Neural progenitor cell (in vitro differentiated cells): Measurements from ENCODE around the gene LHX4. TPM values are rescaled to one million over a fixed set of nuclear protein-coding genes. Genes with fewer than 3 reads are reported as not detected.

ENCODE experiments used
- DNase-seq: peaks from one replicate; pipeline ENCODE4 v3.0.0-alpha.2; 2016; ENCODE audit warnings: low spot score
- H2AFZ ChIP-seq: fragments of 200-600 bp; sonication (generic); replicated peaks from 2 replicates; pipeline ENCODE4 v1.6.1; 2016; ENCODE audit warnings: antibody characterized with exemption
- H3F3A ChIP-seq: fragments of 200-600 bp; sonication (generic); 2 replicates; pipeline ENCODE4 v1.6.1; 2016; ENCODE audit warnings: antibody characterized with exemption, low read depth
- H3K27ac ChIP-seq: fragments of 200-600 bp; sonication (generic); 2 replicates; pipeline ENCODE4 v1.5.1; 2016; ENCODE audit warnings: mild to moderate bottlenecking
- H3K27me3 ChIP-seq: fragments of 200-600 bp; sonication (generic); 2 replicates; pipeline ENCODE4 v1.6.1; 2016; ENCODE audit warnings: mild to moderate bottlenecking, moderate library complexity
- H3K36me3 ChIP-seq: fragments of 200-600 bp; sonication (generic); 2 replicates; pipeline ENCODE4 v1.5.1; 2016
- H3K4me1 ChIP-seq: fragments of 200-600 bp; sonication (generic); 2 replicates; pipeline ENCODE4 v1.6.1; 2016; ENCODE audit warnings: mixed run types
- H3K4me2 ChIP-seq: fragments of 200-600 bp; sonication (generic); 2 replicates; pipeline ENCODE4 v1.6.1; 2016
- H3K4me3 ChIP-seq: fragments of 200-600 bp; sonication (generic); 2 replicates; pipeline ENCODE4 v1.5.1; 2016
- H3K79me2 ChIP-seq: fragments of 200-600 bp; sonication (generic); 2 replicates; pipeline ENCODE4 v1.6.1; 2016; ENCODE audit warnings: low read depth
- H3K9ac ChIP-seq: fragments of 200-600 bp; sonication (generic); 2 replicates; pipeline ENCODE4 v1.6.1; 2016
- H3K9me3 ChIP-seq: fragments of 200-600 bp; sonication (generic); 2 replicates; pipeline ENCODE4 v1.5.1; 2016; ENCODE audit warnings: low read depth
- H4K20me1 ChIP-seq: fragments of 200-600 bp; sonication (generic); 2 replicates; pipeline ENCODE4 v1.6.1; 2016; ENCODE audit warnings: low read depth
- H3K27ac Mint-ChIP-seq: 3 replicates; pipeline ENCODE4 v1.8.0; 2021; ENCODE audit warnings: mixed read lengths
- H3K27me3 Mint-ChIP-seq: 2 replicates; pipeline ENCODE4 v1.8.0; 2022; ENCODE audit warnings: low read depth, mild to moderate bottlenecking, inconsistent platforms, moderate library complexity, mixed read lengths; ENCODE audit not compliant: insufficient read depth
- H3K36me3 Mint-ChIP-seq: 3 replicates; pipeline ENCODE4 v1.8.0; 2021; ENCODE audit warnings: mixed read lengths
- H3K4me1 Mint-ChIP-seq: 3 replicates; pipeline ENCODE4 v1.8.0; 2021; ENCODE audit warnings: mixed read lengths
- H3K4me3 Mint-ChIP-seq: 3 replicates; pipeline ENCODE4 v1.8.0; 2021; ENCODE audit warnings: mild to moderate bottlenecking, moderate library complexity, mixed read lengths
- H3K9me3 Mint-ChIP-seq: 3 replicates; pipeline ENCODE4 v1.8.0; 2020; ENCODE audit warnings: mixed read lengths
- CTCF ChIP-seq: fragments of 200-600 bp; sonication (generic); IDR thresholded peaks from 2 replicates; pipeline ENCODE4 v1.5.1; 2017; ENCODE audit warnings: antibody characterized with exemption, mild to moderate bottlenecking
- EZH2 ChIP-seq: fragments of 200-600 bp; sonication (generic); IDR thresholded peaks from 2 replicates; pipeline ENCODE4 v1.6.1; 2017; ENCODE audit warnings: antibody characterized with exemption, mild to moderate bottlenecking, moderate library complexity
- EZH2phosphoT487 ChIP-seq: fragments of 200-600 bp; sonication (generic); IDR thresholded peaks from 2 replicates; pipeline ENCODE4 v1.6.1; 2017; ENCODE audit warnings: antibody characterized with exemption
- total RNA-seq: library from RNA; depleted of rRNA; stranded (reverse); fragments of >200 nt; gene quantifications from 2 replicates; pipeline ENCODE4 v1.2.3, GENCODE V29; 2015; ENCODE audit warnings: low replicate concordance

The LHX4 gene
- total RNA-seq, 1 donor from 2014 or later = not detected

DNA sequence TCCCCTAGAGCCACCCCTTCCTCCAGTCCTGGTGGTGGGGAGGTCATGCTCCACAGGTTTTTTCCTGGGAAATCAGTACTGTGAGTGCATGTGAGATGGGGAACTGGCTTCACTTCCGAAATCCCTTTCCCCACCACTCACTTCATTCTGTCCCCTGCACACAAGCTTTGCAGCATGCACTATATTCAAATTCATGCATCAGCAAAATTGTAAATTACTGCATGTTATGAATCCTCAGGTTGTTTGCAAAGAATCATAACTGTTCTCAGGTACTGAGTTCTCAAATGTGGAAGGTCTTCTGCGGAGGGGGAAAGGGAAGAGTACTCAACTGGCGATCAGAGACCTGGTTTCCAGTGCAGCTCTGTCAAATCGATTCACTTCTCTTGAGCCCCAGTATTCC is 42.3 kb downstream of the LHX4 start:
- Mint-ChIP-seq H3K27ac (no peak overlapping the region), H3K36me3 (peaks cover 28% of the 10 kb centered on the region), H3K4me3 (no peak overlapping the region), H3K9me3 (no peaks in the 10 kb centered on the region), H3K27me3 (peaks cover 2% of the 10 kb centered on the region), H3K4me1 (peaks cover 35% of the 10 kb centered on the region)
- no peak overlapping the region for H3K9ac ChIP-seq
- no peak for DNase-seq
- peaks cover 42% of the 10 kb centered on the region for H3F3A ChIP-seq
- H3K4me2 ChIP-seq = no peak overlapping the region
- H3K79me2 ChIP-seq = no peaks in the 10 kb centered on the region
- no peak overlapping the region for H3K4me3 ChIP-seq
- no peaks in the 10 kb centered on the region for H3K36me3 ChIP-seq
- no peak overlapping the region for H2AFZ ChIP-seq
- H3K4me1 ChIP-seq = peaks cover 52% of the 10 kb centered on the region
- H3K27me3 ChIP-seq = no peaks in the 10 kb centered on the region
- TF ChIP-seq CTCF (no peak), EZH2 (no peak), EZH2phosphoT487 (no peak)
- no peaks in the 10 kb centered on the region for H3K9me3 ChIP-seq
- H4K20me1 ChIP-seq = peaks cover 16% of the 10 kb centered on the region
- no peak overlapping the region for H3K27ac ChIP-seq

DNA sequence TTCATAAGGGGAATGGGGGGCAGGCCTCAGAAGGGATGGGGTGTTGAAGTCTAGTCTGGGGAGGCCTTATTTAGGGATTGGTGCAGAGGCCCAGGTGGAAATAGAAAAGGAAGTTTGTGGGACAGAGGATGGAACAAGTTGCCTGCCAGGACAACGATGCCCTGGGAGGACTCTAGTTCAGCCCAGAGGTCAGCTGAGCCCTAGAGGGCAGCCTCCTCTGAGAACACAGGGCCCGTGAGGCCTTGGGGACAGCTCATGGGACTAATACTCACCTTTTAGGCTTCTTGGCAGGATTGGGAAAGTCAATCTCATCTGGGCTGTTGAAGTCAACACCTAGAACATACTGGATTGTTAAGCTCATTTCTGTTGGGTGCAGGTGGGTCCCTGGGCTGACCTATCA is 43.0 kb downstream of the LHX4 start:
- H3K9me3 Mint-ChIP-seq = no peaks in the 10 kb centered on the region
- peaks cover 49% of the 10 kb centered on the region for H3K4me1 ChIP-seq
- peaks cover 16% of the 10 kb centered on the region for H4K20me1 ChIP-seq
- no peak overlapping the region for H3K27ac ChIP-seq
- H3F3A ChIP-seq = peaks cover 37% of the 10 kb centered on the region
- no peak for TF ChIP-seq EZH2phosphoT487
- no peak for TF ChIP-seq CTCF
- TF ChIP-seq EZH2 = no peak
- no peak overlapping the region for H3K27ac Mint-ChIP-seq
- H3K36me3 ChIP-seq = no peaks in the 10 kb centered on the region
- H3K9me3 ChIP-seq = no peaks in the 10 kb centered on the region
- no peak overlapping the region for H2AFZ ChIP-seq
- H3K4me3 ChIP-seq = no peak overlapping the region
- no peak overlapping the region for H3K9ac ChIP-seq
- H3K36me3 Mint-ChIP-seq = peaks cover 32% of the 10 kb centered on the region
- H3K79me2 ChIP-seq = no peaks in the 10 kb centered on the region
- no peak overlapping the region for H3K4me3 Mint-ChIP-seq
- H3K4me2 ChIP-seq = no peak overlapping the region
- no peaks in the 10 kb centered on the region for H3K27me3 ChIP-seq
- H3K27me3 Mint-ChIP-seq = peaks cover 2% of the 10 kb centered on the region
- peaks cover 28% of the 10 kb centered on the region for H3K4me1 Mint-ChIP-seq
- no peak for DNase-seq

- H3K9me3 Mint-ChIP-seq = no peaks in the 10 kb centered on the region
- no peaks in the 10 kb centered on the region for H3K79me2 ChIP-seq
- H3K27me3 ChIP-seq = no peaks in the 10 kb centered on the region
- peaks cover 16% of the 10 kb centered on the region for H3K4me1 Mint-ChIP-seq
- H3K4me3 Mint-ChIP-seq = no peak overlapping the region
- peaks cover 16% of the 10 kb centered on the region for H4K20me1 ChIP-seq
- H3K36me3 ChIP-seq = no peaks in the 10 kb centered on the region
- no peak overlapping the region for H2AFZ ChIP-seq
- no peak overlapping the region for H3K4me3 ChIP-seq
- H3K27me3 Mint-ChIP-seq = peaks cover 2% of the 10 kb centered on the region
- H3K36me3 Mint-ChIP-seq = peaks cover 39% of the 10 kb centered on the region
- no peak for DNase-seq
- peaks cover 38% of the 10 kb centered on the region for H3K4me1 ChIP-seq
- TF ChIP-seq CTCF = no peak
- H3K27ac ChIP-seq = no peak overlapping the region
- H3F3A ChIP-seq = peaks cover 26% of the 10 kb centered on the region
- no peak overlapping the region for H3K9ac ChIP-seq
- H3K4me2 ChIP-seq = no peak overlapping the region
- H3K9me3 ChIP-seq = no peaks in the 10 kb centered on the region
- no peak overlapping the region for H3K27ac Mint-ChIP-seq
Measured at GRCh38 chr1:180274221-180274620, 44.2 kb downstream of the LHX4 start.

GRCh38 chr1:180275726-180276125 is 45.7 kb downstream of the LHX4 start:
- TF ChIP-seq CTCF (no peak), EZH2 (no peak), EZH2phosphoT487 (no peak)
- no peak overlapping the region for H3K4me2 ChIP-seq
- peaks cover 31% of the 10 kb centered on the region for H3K4me1 ChIP-seq
- H2AFZ ChIP-seq = no peak overlapping the region
- Mint-ChIP-seq H3K9me3 (no peaks in the 10 kb centered on the region), H3K4me3 (no peak overlapping the region), H3K27me3 (peaks cover 2% of the 10 kb centered on the region), H3K4me1 (peaks cover 13% of the 10 kb centered on the region), H3K27ac (no peak overlapping the region), H3K36me3 (peaks cover 42% of the 10 kb centered on the region)
- no peaks in the 10 kb centered on the region for H3K9me3 ChIP-seq
- no peaks in the 10 kb centered on the region for H3K27me3 ChIP-seq
- no peak overlapping the region for H3K4me3 ChIP-seq
- H3K36me3 ChIP-seq = no peaks in the 10 kb centered on the region
- peaks cover 7% of the 10 kb centered on the region for H4K20me1 ChIP-seq
- DNase-seq = no peak
- H3K79me2 ChIP-seq = no peaks in the 10 kb centered on the region
- no peak overlapping the region for H3K9ac ChIP-seq
- peaks cover 11% of the 10 kb centered on the region for H3F3A ChIP-seq
- H3K27ac ChIP-seq = no peak overlapping the region
